ENCODE measurements around the gene VSIR. TPM values are rescaled to one million over a fixed set of nuclear protein-coding genes. Genes with fewer than 3 reads are reported as not detected.

VSIR gene
- total and polyA plus RNA-seq, 3 donors from 2014 or later: 26.1 to 54.6 (median 54.4) TPM

DNA sequence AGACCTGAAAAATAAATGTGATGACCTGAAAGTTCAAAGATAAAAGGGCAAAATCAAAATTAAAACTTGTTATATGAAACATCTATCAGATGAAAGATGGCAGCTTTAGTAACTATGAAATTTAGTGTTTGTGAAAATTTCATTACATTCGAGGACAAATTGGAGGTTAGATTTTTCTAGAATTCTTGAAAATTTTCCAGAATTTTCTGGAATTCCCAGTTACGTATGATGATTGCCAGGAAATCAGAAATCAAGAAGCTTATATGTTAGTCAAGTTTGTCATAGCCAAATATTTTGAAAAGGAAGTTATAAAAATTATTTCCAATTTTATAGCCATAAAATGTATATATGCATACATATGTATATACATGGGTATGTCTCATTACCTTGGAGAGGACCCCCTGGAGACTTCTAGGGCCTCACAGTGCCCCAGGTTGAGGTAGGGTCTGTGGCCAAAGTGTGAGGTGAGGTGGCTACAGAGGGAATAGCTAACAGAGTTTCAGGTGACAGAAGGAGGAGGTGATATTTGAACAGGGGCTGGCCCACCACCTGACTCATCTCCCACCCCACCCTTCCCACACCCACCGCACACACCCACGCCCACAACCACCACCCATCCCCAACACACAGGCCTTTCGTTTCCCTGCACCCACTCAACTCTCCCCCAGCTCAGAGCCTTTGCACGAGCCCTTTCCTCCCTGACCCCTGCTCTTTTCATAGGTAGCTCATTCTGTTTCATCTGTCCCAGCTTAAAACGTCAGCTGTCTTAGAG lies 75.2 kb downstream of the VSIR start:
- no peaks in the 10 kb centered on the region for H3K4me1 ChIP-seq
- no peak overlapping the region for H3K27ac ChIP-seq
- intact Hi-C loops (cut with DNase I; ENCODE audit: low total_unique reads): no loop called here

More for the DNA sequence above, 75.2 kb downstream of the VSIR start:
- 80 to 87% methylated on average over 7 of the region's 7 CpGs for WGBS, 2 donors
- TF ChIP-seq, protein P1, sequence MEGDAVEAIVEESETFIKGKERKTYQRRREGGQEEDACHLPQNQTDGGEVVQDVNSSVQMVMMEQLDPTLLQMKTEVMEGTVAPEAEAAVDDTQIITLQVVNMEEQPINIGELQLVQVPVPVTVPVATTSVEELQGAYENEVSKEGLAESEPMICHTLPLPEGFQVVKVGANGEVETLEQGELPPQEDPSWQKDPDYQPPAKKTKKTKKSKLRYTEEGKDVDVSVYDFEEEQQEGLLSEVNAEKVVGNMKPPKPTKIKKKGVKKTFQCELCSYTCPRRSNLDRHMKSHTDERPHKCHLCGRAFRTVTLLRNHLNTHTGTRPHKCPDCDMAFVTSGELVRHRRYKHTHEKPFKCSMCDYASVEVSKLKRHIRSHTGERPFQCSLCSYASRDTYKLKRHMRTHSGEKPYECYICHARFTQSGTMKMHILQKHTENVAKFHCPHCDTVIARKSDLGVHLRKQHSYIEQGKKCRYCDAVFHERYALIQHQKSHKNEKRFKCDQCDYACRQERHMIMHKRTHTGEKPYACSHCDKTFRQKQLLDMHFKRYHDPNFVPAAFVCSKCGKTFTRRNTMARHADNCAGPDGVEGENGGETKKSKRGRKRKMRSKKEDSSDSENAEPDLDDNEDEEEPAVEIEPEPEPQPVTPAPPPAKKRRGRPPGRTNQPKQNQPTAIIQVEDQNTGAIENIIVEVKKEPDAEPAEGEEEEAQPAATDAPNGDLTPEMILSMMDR (IDR thresholded peaks at IDR 0.05): no peak
- no peak for TF ChIP-seq POLR2A (IDR thresholded peaks at IDR 0.05)
- Histone ChIP-seq H3K27me3 (no peaks in the 10 kb centered on the region), H3K9me3 (no peaks in the 10 kb centered on the region), H3K36me3 (ENCODE audit: low read depth, missing control alignments) (no peaks in the 10 kb centered on the region), H3K4me3 (no peak overlapping the region)
- no peak for DNase-seq

Small RNA genes lying within 50 kb of the gene (microRNA-seq; reads per million reads assigned to microRNA genes)
- 1.4 to 4.2 reads per million in 2 donors for gene MIR7152 (ENCODE audit: borderline number of aligned reads in 2 of 2, borderline replicate concordance in 1 of 2)

Small RNA genes lying within 50 kb of the gene (small RNA-seq; reads per million reads assigned to genes)
- gene MIR7152: 0 reads per million in 2 donors

Other genes with a start within 250 kb of the VSIR start
- gene C10orf105, start 53.7 kb downstream of the VSIR start, total RNA-seq: under 1 TPM; 0.47 to 0.87 TPM
- gene C10orf105, start 53.7 kb downstream of the VSIR start, polyA plus RNA-seq (ENCODE audit: insufficient read depth, low read depth, low replicate concordance): 1.7 TPM
- gene PSAP, start 77.7 kb upstream of the VSIR start, total RNA-seq: 1,000 to 10,000 TPM; 1,011 to 1,399 TPM
- 1,346 TPM for gene PSAP, start 77.7 kb upstream of the VSIR start, polyA plus RNA-seq (ENCODE audit: insufficient read depth, low read depth, low replicate concordance)
- gene CHST3, start 190.9 kb upstream of the VSIR start, total RNA-seq: 100 to 1,000 TPM; 107 to 218 TPM
- gene CHST3, start 190.9 kb upstream of the VSIR start, polyA plus RNA-seq (ENCODE audit: insufficient read depth, low read depth, low replicate concordance): 55.3 TPM

Measured in testis (tissue), 3 donors.